GM23248 (cell line): ENCODE measurements around the gene NSD1.

Source experiments
- EZH2 ChIP-seq: fragments of 200-600 bp; sonication (generic); IDR thresholded peaks from 2 replicates; pipeline ENCODE4 v1.6.1; 2018; ENCODE audit warnings: antibody characterized with exemption, mild to moderate bottlenecking; ENCODE audit not compliant: insufficient read depth, poor library complexity, severe bottlenecking
- EZH2phosphoT487 ChIP-seq: fragments of 200-600 bp; sonication (generic); IDR thresholded peaks from 2 replicates; pipeline ENCODE4 v1.6.1; 2018; ENCODE audit warnings: antibody characterized with exemption, moderate library complexity, mild to moderate bottlenecking, low read depth; ENCODE audit not compliant: insufficient read depth

DNA sequence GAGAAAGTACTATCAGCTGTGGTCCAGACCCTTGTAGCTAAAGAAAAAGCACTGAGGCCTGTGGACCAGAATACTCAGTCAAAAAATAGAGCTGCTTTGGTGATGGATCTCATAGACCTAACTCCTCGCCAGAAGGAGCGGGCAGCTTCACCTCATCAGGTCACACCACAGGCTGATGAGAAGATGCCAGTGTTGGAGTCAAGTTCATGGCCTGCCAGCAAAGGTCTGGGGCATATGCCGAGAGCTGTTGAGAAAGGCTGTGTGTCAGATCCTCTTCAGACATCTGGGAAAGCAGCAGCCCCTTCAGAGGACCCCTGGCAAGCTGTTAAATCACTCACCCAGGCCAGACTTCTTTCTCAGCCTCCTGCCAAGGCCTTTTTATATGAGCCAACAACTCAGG is 161.1 kb downstream of the NSD1 start:
- TF ChIP-seq EZH2phosphoT487 (no peak), EZH2 (no peak)
